Measurements from ENCODE around the gene MYCBP2. TPM values are rescaled to one million over a fixed set of nuclear protein-coding genes. Genes with fewer than 3 reads are reported as not detected.
A peak's percentile ranks its signal among the peaks of the same experiment; 100 is the strongest.

The MYCBP2 gene
- total and polyA plus RNA-seq, 9 donors: 45.6 to 145 (median 100) TPM

- Histone ChIP-seq H3K27ac (no peak overlapping the region), H3K27me3 (no peaks in the 10 kb centered on the region), H3K36me3 (no peaks in the 10 kb centered on the region), H3K9me3 (no peaks in the 10 kb centered on the region), H3K4me1 (ENCODE audit: insufficient read depth) (peaks cover 4% of the 10 kb centered on the region), H3K4me3 (no peak overlapping the region)
- 81 to 83% (median 83%) methylated on average over 3 of the region's 3 CpGs for WGBS, 3 donors
- intact Hi-C loops (cut with DNase I): no loop called here
- no peak for TF ChIP-seq POLR2A (IDR thresholded peaks at IDR 0.05)
- TF ChIP-seq, protein P1, sequence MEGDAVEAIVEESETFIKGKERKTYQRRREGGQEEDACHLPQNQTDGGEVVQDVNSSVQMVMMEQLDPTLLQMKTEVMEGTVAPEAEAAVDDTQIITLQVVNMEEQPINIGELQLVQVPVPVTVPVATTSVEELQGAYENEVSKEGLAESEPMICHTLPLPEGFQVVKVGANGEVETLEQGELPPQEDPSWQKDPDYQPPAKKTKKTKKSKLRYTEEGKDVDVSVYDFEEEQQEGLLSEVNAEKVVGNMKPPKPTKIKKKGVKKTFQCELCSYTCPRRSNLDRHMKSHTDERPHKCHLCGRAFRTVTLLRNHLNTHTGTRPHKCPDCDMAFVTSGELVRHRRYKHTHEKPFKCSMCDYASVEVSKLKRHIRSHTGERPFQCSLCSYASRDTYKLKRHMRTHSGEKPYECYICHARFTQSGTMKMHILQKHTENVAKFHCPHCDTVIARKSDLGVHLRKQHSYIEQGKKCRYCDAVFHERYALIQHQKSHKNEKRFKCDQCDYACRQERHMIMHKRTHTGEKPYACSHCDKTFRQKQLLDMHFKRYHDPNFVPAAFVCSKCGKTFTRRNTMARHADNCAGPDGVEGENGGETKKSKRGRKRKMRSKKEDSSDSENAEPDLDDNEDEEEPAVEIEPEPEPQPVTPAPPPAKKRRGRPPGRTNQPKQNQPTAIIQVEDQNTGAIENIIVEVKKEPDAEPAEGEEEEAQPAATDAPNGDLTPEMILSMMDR (IDR thresholded peaks at IDR 0.05): no peak
- no peak for TF ChIP-seq EP300 (IDR thresholded peaks at IDR 0.05)
- DNase-seq: no peak
Observed at GRCh38 chr13:77313923-77314322, 13.0 kb downstream of the MYCBP2 start.

GRCh38 chr13:77312311-77312710 is 14.6 kb downstream of the MYCBP2 start:
- peaks cover 4% of the 10 kb centered on the region for H3K4me1 ChIP-seq (ENCODE audit: insufficient read depth)
- no peak overlapping the region for H3K4me3 ChIP-seq
- TF ChIP-seq, protein P1 (IDR thresholded peaks at IDR 0.05): no peak
- no peak for TF ChIP-seq EP300 (IDR thresholded peaks at IDR 0.05)
- no peak for TF ChIP-seq POLR2A (IDR thresholded peaks at IDR 0.05)
- WGBS, 3 donors: 65 to 73% (median 72%) methylated on average over 1 of the region's 1 CpG
- intact Hi-C loops (cut with DNase I): no loop called here
- no peaks in the 10 kb centered on the region for H3K9me3 ChIP-seq
- H3K36me3 ChIP-seq: no peaks in the 10 kb centered on the region
- no peaks in the 10 kb centered on the region for H3K27me3 ChIP-seq
- peak overlapping the region in 1 of 2 donors; percentile 65 for H3K27ac ChIP-seq
- DNase-seq: no peak

GRCh38 chr13:77310579-77311279 is 16.2 kb downstream of the MYCBP2 start:
- Histone ChIP-seq H3K36me3 (no peaks in the 10 kb centered on the region), H3K4me3 (no peak overlapping the region), H3K9me3 (no peaks in the 10 kb centered on the region), H3K4me1 (ENCODE audit: insufficient read depth) (peaks cover 4% of the 10 kb centered on the region), H3K27ac (peak overlapping the region in 1 of 2 donors; percentile 65), H3K27me3 (no peaks in the 10 kb centered on the region)
- WGBS, 3 donors: 20 to 28% (median 20%) methylated on average over 3 of the region's 3 CpGs
- intact Hi-C loops (cut with DNase I): no loop called here
- DNase-seq: no peak
- TF ChIP-seq, protein P1 (IDR thresholded peaks at IDR 0.05): no peak
- TF ChIP-seq POLR2A (IDR thresholded peaks at IDR 0.05) (no peak), EP300 (IDR thresholded peaks at IDR 0.05) (no peak)

DNA sequence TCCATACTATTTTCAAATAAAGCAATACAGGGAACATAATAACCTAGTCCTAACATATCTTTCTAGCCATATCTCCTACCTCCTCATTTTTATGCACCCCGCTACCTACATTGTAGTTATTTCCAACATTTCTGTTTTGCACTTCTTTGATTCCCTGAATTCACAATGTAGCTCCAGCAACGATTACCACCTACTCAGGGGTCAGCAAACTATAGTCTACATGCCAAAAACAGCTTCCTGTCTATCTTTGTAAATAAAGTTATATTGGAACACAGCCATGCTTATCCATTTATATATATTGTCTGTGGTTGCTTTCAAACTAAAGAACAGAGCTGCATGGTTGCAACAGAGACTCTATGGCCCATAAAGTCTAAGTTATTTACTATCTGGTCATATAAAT is 16.7 kb downstream of the MYCBP2 start:
- no peak overlapping the region for H3K4me3 ChIP-seq

More for the DNA sequence above, 16.7 kb downstream of the MYCBP2 start:
- Histone ChIP-seq H3K9me3 (no peaks in the 10 kb centered on the region), H3K36me3 (no peaks in the 10 kb centered on the region), H3K27me3 (no peaks in the 10 kb centered on the region), H3K27ac (peak overlapping the region in 1 of 2 donors; percentile 65), H3K4me1 (ENCODE audit: insufficient read depth) (peaks cover 4% of the 10 kb centered on the region)
- no peak for DNase-seq
- intact Hi-C loops (cut with DNase I): no loop called here
- no peak for TF ChIP-seq EP300 (IDR thresholded peaks at IDR 0.05)
- no peak for TF ChIP-seq POLR2A (IDR thresholded peaks at IDR 0.05)
- TF ChIP-seq, protein P1 (IDR thresholded peaks at IDR 0.05): no peak
- WGBS, 3 donors: 41 to 49% (median 44%) methylated on average over 2 of the region's 2 CpGs
